Measurements from ENCODE around the gene PIP5K1B. TPM values are rescaled to one million over a fixed set of nuclear protein-coding genes. Genes with fewer than 3 reads are reported as not detected.

Gene PIP5K1B
- total RNA-seq, 4 donors from 2014 or later = 0.63 to 1.6 (median 0.98) TPM

- Histone ChIP-seq H3K27ac (no peak overlapping the region), H3K27me3 (no peaks in the 10 kb centered on the region), H3K4me3 (replicated peaks in 1 of 3) (no peak overlapping the region), H3K36me3 (no peaks in the 10 kb centered on the region), H3K9me3 (no peaks in the 10 kb centered on the region), H3K4me1 (no peaks in the 10 kb centered on the region)
- WGBS, 2 donors = 50 to 59% methylated on average over 5 of the region's 5 CpGs
- intact Hi-C loops (cut with DNase I) = no loop called here
- TF ChIP-seq POLR2A (IDR thresholded peaks at IDR 0.05) (no peak), CTCF (IDR thresholded peaks at IDR 0.05) (no peak)
- no peak for DNase-seq
Observed at GRCh38 chr9:68731857-68732256, 26.8 kb downstream of the PIP5K1B start.

- Histone ChIP-seq H3K36me3 (no peaks in the 10 kb centered on the region), H3K27me3 (no peaks in the 10 kb centered on the region), H3K4me3 (replicated peaks in 1 of 3) (no peak overlapping the region), H3K9me3 (no peaks in the 10 kb centered on the region), H3K27ac (no peak overlapping the region), H3K4me1 (no peaks in the 10 kb centered on the region)
- intact Hi-C loops (cut with DNase I) = no loop called here
- TF ChIP-seq CTCF (IDR thresholded peaks at IDR 0.05) = no peak
- no peak for TF ChIP-seq POLR2A (IDR thresholded peaks at IDR 0.05)
- WGBS, 2 donors = 77 to 82% methylated on average over 11 of the region's 11 CpGs
- no peak for DNase-seq
Observed at GRCh38 chr9:68732405-68733020, 27.5 kb downstream of the PIP5K1B start.

- Histone ChIP-seq H3K27ac (no peak overlapping the region), H3K4me3 (replicated peaks in 1 of 3) (no peak overlapping the region), H3K36me3 (no peaks in the 10 kb centered on the region), H3K9me3 (no peaks in the 10 kb centered on the region), H3K27me3 (no peaks in the 10 kb centered on the region), H3K4me1 (no peaks in the 10 kb centered on the region)
- 65 to 74% methylated on average over 5 of the region's 5 CpGs for WGBS, 2 donors
- no peak for DNase-seq
- TF ChIP-seq POLR2A (IDR thresholded peaks at IDR 0.05) (no peak), CTCF (IDR thresholded peaks at IDR 0.05) (no peak)
- intact Hi-C loops (cut with DNase I) = no loop called here
Observed at GRCh38 chr9:68733021-68733405, 28.0 kb downstream of the PIP5K1B start.

- Histone ChIP-seq H3K27ac (no peak overlapping the region), H3K4me1 (no peaks in the 10 kb centered on the region), H3K27me3 (no peaks in the 10 kb centered on the region), H3K36me3 (no peaks in the 10 kb centered on the region), H3K9me3 (no peaks in the 10 kb centered on the region), H3K4me3 (replicated peaks in 1 of 3) (no peak overlapping the region)
- TF ChIP-seq CTCF (IDR thresholded peaks at IDR 0.05) (no peak), POLR2A (IDR thresholded peaks at IDR 0.05) (no peak)
- WGBS, 2 donors = 91 to 95% methylated on average over 3 of the region's 3 CpGs
- intact Hi-C loops (cut with DNase I) = no loop called here
- DNase-seq = no peak
Observed at GRCh38 chr9:68738358-68738757, 33.3 kb downstream of the PIP5K1B start.

GRCh38 chr9:68739621-68740174 is 34.7 kb downstream of the PIP5K1B start:
- Histone ChIP-seq H3K27ac (no peak overlapping the region), H3K36me3 (no peaks in the 10 kb centered on the region), H3K4me1 (no peaks in the 10 kb centered on the region), H3K4me3 (replicated peaks in 1 of 3) (no peak overlapping the region), H3K9me3 (no peaks in the 10 kb centered on the region), H3K27me3 (no peaks in the 10 kb centered on the region)
- intact Hi-C loops (cut with DNase I) = loop anchor here (10.0 kb wide), 1 partner anchor 55 kb away; no protein-coding TSS in a partner anchor
- no peak for DNase-seq
- no peak for TF ChIP-seq POLR2A (IDR thresholded peaks at IDR 0.05)
- TF ChIP-seq CTCF (IDR thresholded peaks at IDR 0.05) = no peak
- WGBS, 2 donors = 65 to 66% methylated on average over 2 of the region's 2 CpGs
